ENCODE results near the gene B3GAT1. TPM values are rescaled to one million over a fixed set of nuclear protein-coding genes. Genes with fewer than 3 reads are reported as not detected.

Gene B3GAT1
- total RNA-seq, 2 donors from 2014 or later, result 0.71 TPM; not detected in 1

- no peak overlapping the region for H3K27ac ChIP-seq
- TF ChIP-seq CTCF (IDR thresholded peaks at IDR 0.05), result no peak
- DNase-seq (ENCODE audit: low spot score) (no peak), ATAC-seq (ENCODE audit: insufficient number of reproducible peaks, low FRiP score, low read depth) (no peak)
- H3K4me1 ChIP-seq (ENCODE audit: control insufficient read depth in 1 of 2, low read depth in 2 of 2), result no peaks in the 10 kb centered on the region
- no peaks in the 10 kb centered on the region for H3K36me3 ChIP-seq
- H3K27me3 ChIP-seq (replicated peaks; ENCODE audit: insufficient read depth), result no peaks in the 10 kb centered on the region
- H3K4me3 ChIP-seq, result no peak overlapping the region
- no peaks in the 10 kb centered on the region for H3K9me3 ChIP-seq
Observed at GRCh38 chr11:134377876-134378275, 34.2 kb downstream of the B3GAT1 start.

- H3K4me1 ChIP-seq (ENCODE audit: control insufficient read depth in 1 of 2, low read depth in 2 of 2), result no peaks in the 10 kb centered on the region
- DNase-seq (ENCODE audit: low spot score) (no peak), ATAC-seq (ENCODE audit: insufficient number of reproducible peaks, low FRiP score, low read depth) (no peak)
- no peaks in the 10 kb centered on the region for H3K9me3 ChIP-seq
- no peaks in the 10 kb centered on the region for H3K27me3 ChIP-seq (replicated peaks; ENCODE audit: insufficient read depth)
- H3K27ac ChIP-seq, result no peak overlapping the region
- TF ChIP-seq CTCF (IDR thresholded peaks at IDR 0.05), result no peak
- H3K4me3 ChIP-seq, result no peak overlapping the region
- H3K36me3 ChIP-seq, result no peaks in the 10 kb centered on the region
Observed at GRCh38 chr11:134376150-134376921, 35.7 kb downstream of the B3GAT1 start.

- H3K36me3 ChIP-seq, result no peaks in the 10 kb centered on the region
- H3K4me1 ChIP-seq (ENCODE audit: control insufficient read depth in 1 of 2, low read depth in 2 of 2), result no peaks in the 10 kb centered on the region
- no peak overlapping the region for H3K27ac ChIP-seq
- H3K27me3 ChIP-seq (replicated peaks; ENCODE audit: insufficient read depth), result no peaks in the 10 kb centered on the region
- no peak for DNase-seq (ENCODE audit: low spot score)
- TF ChIP-seq CTCF (IDR thresholded peaks at IDR 0.05), result no peak
- H3K9me3 ChIP-seq, result no peaks in the 10 kb centered on the region
- ATAC-seq (ENCODE audit: insufficient number of reproducible peaks, low FRiP score, low read depth), result no peak
- H3K4me3 ChIP-seq, result no peak overlapping the region
Observed at GRCh38 chr11:134374891-134375550, 37.0 kb downstream of the B3GAT1 start.

- H3K4me3 ChIP-seq, result no peak overlapping the region
- no peak overlapping the region for H3K27ac ChIP-seq
- H3K9me3 ChIP-seq, result no peaks in the 10 kb centered on the region
- ATAC-seq (ENCODE audit: insufficient number of reproducible peaks, low FRiP score, low read depth), result no peak
- DNase-seq (ENCODE audit: low spot score), result no peak
- no peaks in the 10 kb centered on the region for H3K27me3 ChIP-seq (replicated peaks; ENCODE audit: insufficient read depth)
- TF ChIP-seq CTCF (IDR thresholded peaks at IDR 0.05), result no peak
- no peaks in the 10 kb centered on the region for H3K36me3 ChIP-seq
- no peaks in the 10 kb centered on the region for H3K4me1 ChIP-seq (ENCODE audit: control insufficient read depth in 1 of 2, low read depth in 2 of 2)
Observed at GRCh38 chr11:134374171-134374570, 37.9 kb downstream of the B3GAT1 start.

- Histone ChIP-seq H3K27ac (no peak overlapping the region), H3K36me3 (no peaks in the 10 kb centered on the region), H3K4me3 (no peak overlapping the region), H3K9me3 (no peaks in the 10 kb centered on the region), H3K27me3 (replicated peaks; ENCODE audit: insufficient read depth) (no peaks in the 10 kb centered on the region), H3K4me1 (ENCODE audit: control insufficient read depth in 1 of 2, low read depth in 2 of 2) (no peaks in the 10 kb centered on the region)
- ATAC-seq (ENCODE audit: insufficient number of reproducible peaks, low FRiP score, low read depth) (no peak), DNase-seq (ENCODE audit: low spot score) (no peak)
- no peak for TF ChIP-seq CTCF (IDR thresholded peaks at IDR 0.05)
Observed at GRCh38 chr11:134373591-134374052, 38.4 kb downstream of the B3GAT1 start.
